HEK293T (cell line): ENCODE data around the gene FCER1G.

Experiments used
- CTCF ChIA-PET: fragments of 350-600 bp; formaldehyde crosslinking; extraction: SDS; loops from one replicate; lab custom pipeline; 2021; ENCODE audit warnings: antibody characterized with exemption, inconsistent platforms; lab: Yijun Ruan, JAX
- POLR2A ChIA-PET: fragments of 350-600 bp; formaldehyde crosslinking; extraction: SDS; loops from one replicate; lab custom pipeline; 2020; ENCODE audit warnings: antibody characterized with exemption, inconsistent platforms; lab: Yijun Ruan, JAX
- DNase-seq: peaks from one replicate; pipeline ENCODE4 v3.0.0; 2012; ENCODE audit warnings: mixed read lengths; ENCODE audit errors: extremely low spot score
- ARNT ChIP-seq: fragments of 450-650 bp; IDR thresholded peaks from 2 replicates; pipeline ENCODE4 v1.6.1; 2017; ENCODE audit warnings: mild to moderate bottlenecking
- BHLHE40 ChIP-seq: fragments of 450-650 bp; IDR thresholded peaks from 2 replicates; pipeline ENCODE4 v1.6.1; 2016; ENCODE audit warnings: mild to moderate bottlenecking, moderate library complexity, borderline replicate concordance
- CTBP1 ChIP-seq: fragments of 450-650 bp; IDR thresholded peaks from 2 replicates; pipeline ENCODE4 v1.6.1; 2016; ENCODE audit warnings: borderline replicate concordance
- ELF4 ChIP-seq: fragments of 450-650 bp; IDR thresholded peaks from 2 replicates; pipeline ENCODE4 v1.6.1; 2017; ENCODE audit warnings: antibody characterized with exemption
- FOXA1 ChIP-seq: fragments of 450-650 bp; IDR thresholded peaks from 2 replicates; pipeline ENCODE4 v1.6.1; 2016; ENCODE audit warnings: mild to moderate bottlenecking
- FOXK2 ChIP-seq: fragments of 450-650 bp; IDR thresholded peaks from 2 replicates; pipeline ENCODE4 v1.6.1; 2016; ENCODE audit warnings: mild to moderate bottlenecking
- FOXM1 ChIP-seq: fragments of 450-650 bp; IDR thresholded peaks from 2 replicates; pipeline ENCODE4 v1.6.1; 2017; ENCODE audit warnings: mild to moderate bottlenecking, borderline replicate concordance
- HDGF ChIP-seq: fragments of 450-650 bp; IDR thresholded peaks from 2 replicates; pipeline ENCODE4 v1.6.1; 2017; ENCODE audit warnings: antibody characterized with exemption, borderline replicate concordance
- L3MBTL2 ChIP-seq: fragments of 450-650 bp; conservative IDR thresholded peaks from 2 replicates; pipeline ENCODE4 v1.6.1; 2016; ENCODE audit warnings: mild to moderate bottlenecking
- LEF1 ChIP-seq: fragments of 450-650 bp; IDR thresholded peaks from 2 replicates; pipeline ENCODE4 v1.6.1; 2017; ENCODE audit warnings: mild to moderate bottlenecking, borderline replicate concordance
- NFRKB ChIP-seq: fragments of 450-650 bp; IDR thresholded peaks from 2 replicates; pipeline ENCODE4 v1.6.1; 2016; ENCODE audit warnings: mild to moderate bottlenecking, moderate library complexity
- PKNOX1 ChIP-seq: fragments of 450-650 bp; IDR thresholded peaks from 2 replicates; pipeline ENCODE4 v1.6.1; 2016
- SP1 ChIP-seq: fragments of 450-650 bp; IDR thresholded peaks from 2 replicates; pipeline ENCODE4 v1.6.1; 2017
- SUZ12 ChIP-seq: fragments of 450-650 bp; IDR thresholded peaks from 2 replicates; pipeline ENCODE4 v1.6.1; 2016; ENCODE audit warnings: mild to moderate bottlenecking
- TARDBP ChIP-seq: fragments of 450-650 bp; IDR thresholded peaks from 2 replicates; pipeline ENCODE4 v1.6.1; 2016
- ZNF384 ChIP-seq: fragments of 450-650 bp; IDR thresholded peaks from 2 replicates; pipeline ENCODE4 v1.6.1; 2016

Gene FCER1G

GRCh38 chr1:161175771-161176453 is 39.2 kb upstream of the FCER1G start:
- no peak for DNase-seq
- CTCF ChIA-PET: interaction anchor here (2.3 kb wide), 1 partner anchor 10 kb away, joined by 7 read pairs; the partner anchor contains the start of gene PPOX
- TF ChIP-seq ZNF384: no peak
- TF ChIP-seq SUZ12: no peak
- TF ChIP-seq CTBP1: no peak
- TF ChIP-seq TARDBP: no peak
- TF ChIP-seq FOXK2: no peak
- no peak for TF ChIP-seq PKNOX1
- no peak for TF ChIP-seq ARNT
- TF ChIP-seq BHLHE40: no peak
- no peak for TF ChIP-seq L3MBTL2
- TF ChIP-seq ELF4: no peak
- no peak for TF ChIP-seq LEF1
- TF ChIP-seq FOXA1: no peak
- no peak for TF ChIP-seq FOXM1
- POLR2A ChIA-PET: interaction anchor here (1.4 to 1.5 kb wide), 2 partner anchors 26 to 41 kb away, joined by 6 to 12 read pairs; partner anchors contain the start of gene NDUFS2

GRCh38 chr1:161176468-161177111 is 38.5 kb upstream of the FCER1G start:
- TF ChIP-seq FOXK2 (no peak), ELF4 (no peak), ARNT (no peak), LEF1 (no peak), NFRKB (no peak), CTBP1 (no peak), SUZ12 (no peak)
- DNase-seq: no peak
- CTCF ChIA-PET: interaction anchor here (2.3 kb wide), 1 partner anchor 11 kb away, joined by 7 read pairs; the partner anchor contains the start of gene PPOX
- POLR2A ChIA-PET: interaction anchor here (0.7 to 1.8 kb wide), 6 partner anchors 10 to 42 kb away, joined by 3 to 14 read pairs (median 6); partner anchors contain the start of genes ADAMTS4, NDUFS2, PPOX and UFC1

- DNase-seq: peak; percentile 99
- TF ChIP-seq SP1: 0 out of 2 replicates have a peak, but pooled peaks have one; percentile 39
- no peak for TF ChIP-seq PKNOX1
- TF ChIP-seq NFRKB: no peak
- TF ChIP-seq ZNF384: no peak
- no peak for TF ChIP-seq HDGF
- TF ChIP-seq BHLHE40: no peak
- TF ChIP-seq TARDBP: no peak
- no peak for TF ChIP-seq FOXA1
- TF ChIP-seq CTBP1: no peak
- TF ChIP-seq ELF4: peak; percentile 69
- TF ChIP-seq L3MBTL2: peak; percentile 95
- no peak for TF ChIP-seq FOXK2
- TF ChIP-seq LEF1: no peak
- CTCF ChIA-PET: interaction anchor here (2.3 kb wide), 1 partner anchor 12 kb away, joined by 7 read pairs; the partner anchor contains the start of gene PPOX
- POLR2A ChIA-PET: interaction anchor here (0.7 to 1.8 kb wide), 6 partner anchors 11 to 43 kb away, joined by 3 to 14 read pairs (median 6); partner anchors contain the start of genes ADAMTS4, NDUFS2, PPOX and UFC1
Measured at GRCh38 chr1:161177112-161177935, 37.8 kb upstream of the FCER1G start, which contains the start of gene B4GALT3. Gene B4GALT3 (minus strand): TSS chr1:161177507. CDS start chr1:161176060, 1,447 bp downstream.

GRCh38 chr1:161177936-161178244 is 37.2 kb upstream of the FCER1G start:
- ChIA-PET CTCF (no interaction called here), POLR2A (interaction anchor here (1.7 to 1.8 kb wide), 2 partner anchors 11 to 20 kb away, joined by 7 to 14 read pairs; partner anchors contain the start of genes ADAMTS4 and PPOX)
- DNase-seq: no peak
- TF ChIP-seq SUZ12 (no peak), NFRKB (no peak), ELF4 (no peak), TARDBP (no peak), ZNF384 (no peak), LEF1 (no peak), SP1 (no peak), HDGF (no peak), FOXM1 (no peak), PKNOX1 (no peak)

GRCh38 chr1:161179698-161180097 is 35.4 kb upstream of the FCER1G start:
- ChIA-PET CTCF (interaction anchor here (0.6 to 0.7 kb wide), 2 partner anchors 25 to 561 kb away, joined by 4 read pairs; no protein-coding TSS in a partner anchor), POLR2A (no interaction called here)
- TF ChIP-seq LEF1: no peak
- no peak for TF ChIP-seq L3MBTL2
- no peak for TF ChIP-seq BHLHE40
- TF ChIP-seq FOXA1: no peak
- no peak for TF ChIP-seq PKNOX1
- no peak for TF ChIP-seq SUZ12
- no peak for TF ChIP-seq ARNT
- no peak for TF ChIP-seq SP1
- TF ChIP-seq TARDBP: no peak
- no peak for TF ChIP-seq CTBP1
- TF ChIP-seq NFRKB: no peak
- no peak for TF ChIP-seq ZNF384
- TF ChIP-seq FOXK2: no peak
- TF ChIP-seq HDGF: no peak
- TF ChIP-seq ELF4: no peak
- DNase-seq: no peak
